Measurements from ENCODE around the gene DGKB.
"Not testable (repeated sequence)": the region's sequence is repeated elsewhere in the genome, so short reads cannot be mapped to it uniquely, and the experiment has no call there.

DGKB gene

DNA sequence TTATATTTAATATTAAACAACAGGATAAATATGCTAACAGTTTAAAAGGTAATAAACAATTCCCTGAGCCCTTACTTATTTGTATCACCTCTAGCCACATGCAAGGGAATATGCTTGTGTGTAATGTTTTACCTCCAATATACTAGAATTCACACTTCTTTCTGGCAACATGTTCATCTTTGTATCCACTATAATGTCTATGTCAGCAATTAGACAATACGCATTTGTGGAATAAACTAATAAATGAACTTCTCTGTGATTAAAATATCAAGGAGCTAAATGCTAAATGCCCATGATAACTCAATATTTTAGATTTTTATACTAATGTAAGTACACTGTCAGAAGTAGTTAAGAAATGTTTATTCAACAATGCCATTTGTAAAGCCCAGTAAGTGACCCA is 350.5 kb downstream of the DGKB start:
- DNase-seq = no peak

DNA sequence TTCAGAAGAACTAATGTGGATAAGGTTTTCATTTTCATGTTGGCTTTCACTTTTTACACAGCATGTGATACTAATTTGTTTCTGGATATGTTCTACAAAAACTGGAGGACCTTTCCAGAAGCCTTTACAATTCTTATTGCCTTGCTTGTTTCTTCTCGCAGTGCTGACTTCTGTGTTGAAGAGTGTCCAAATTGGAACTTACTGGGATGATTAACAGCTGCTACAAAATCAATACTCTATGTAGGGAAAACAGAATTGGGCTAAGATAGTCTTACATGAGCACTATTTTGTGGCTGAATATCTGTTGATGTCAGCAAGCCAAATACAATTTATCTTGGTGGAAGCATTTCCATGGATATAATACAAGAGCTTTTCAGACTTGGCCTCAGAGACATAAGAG is 351.2 kb downstream of the DGKB start:
- no peak for DNase-seq

DNA sequence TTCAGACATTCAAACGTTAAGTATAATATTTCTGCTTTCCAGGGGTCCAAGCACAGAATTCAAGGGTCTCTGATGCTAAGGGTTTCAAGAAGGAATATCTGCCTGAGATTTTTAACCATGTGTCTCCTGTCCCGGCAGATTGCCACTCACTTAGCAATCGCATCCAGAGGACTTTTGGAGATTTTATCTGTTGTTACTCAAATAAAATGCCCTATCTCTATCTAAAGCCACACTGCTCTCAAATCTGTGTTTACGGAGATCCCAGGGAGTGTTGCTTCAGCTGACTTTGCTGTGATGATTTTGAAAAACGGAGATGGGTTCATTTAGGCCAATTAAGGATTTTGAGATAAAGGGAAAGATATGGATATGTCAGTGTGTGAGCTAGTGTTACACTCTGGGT is 359.9 kb downstream of the DGKB start:
- DNase-seq = no peak

GRCh38 chr7:14521183-14521582 is 381.4 kb downstream of the DGKB start:
- DNase-seq = no peak

DNA sequence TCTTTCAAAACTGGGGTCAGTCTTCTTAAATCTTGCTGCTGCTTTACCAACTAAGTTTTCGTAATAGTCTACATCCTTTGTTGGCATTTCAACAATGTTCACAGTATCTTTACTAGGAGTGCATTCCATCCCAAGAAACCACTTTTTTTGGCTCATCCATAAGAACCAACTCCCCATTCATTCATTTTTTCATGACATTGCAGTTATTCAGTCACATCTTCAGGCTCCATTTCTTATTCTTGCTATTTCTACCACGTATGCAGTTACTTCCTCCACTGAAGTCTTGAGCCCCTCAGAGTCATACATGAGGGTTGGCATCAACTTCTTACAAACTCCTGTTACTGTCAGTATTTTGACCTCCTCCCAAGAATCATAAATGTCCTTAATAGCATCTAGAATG is 392.3 kb downstream of the DGKB start:
- no peak for DNase-seq

- DNase-seq = no peak
These were observed 394.9 kb downstream of the DGKB start for GRCh38 chr7:14507617-14508016.

DNA sequence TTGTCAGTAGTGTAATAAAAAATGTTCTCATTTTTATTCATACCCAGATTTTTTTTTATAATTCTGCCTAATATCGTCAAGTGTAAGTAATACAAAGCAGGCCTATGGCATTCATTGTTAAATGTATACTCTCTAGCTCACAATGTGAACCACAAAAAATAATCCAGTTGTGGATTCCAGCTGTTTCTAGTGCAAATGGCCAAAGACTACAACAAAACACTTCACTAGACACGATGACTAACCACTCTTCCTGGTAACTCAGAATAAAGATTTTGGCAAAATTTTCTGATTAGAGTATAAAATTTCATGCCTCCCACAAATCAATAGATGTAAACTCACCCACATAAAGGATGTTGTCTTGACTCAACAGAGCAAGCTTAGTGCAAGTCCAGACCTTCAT is 396.6 kb downstream of the DGKB start:
- no peak for DNase-seq

DNA sequence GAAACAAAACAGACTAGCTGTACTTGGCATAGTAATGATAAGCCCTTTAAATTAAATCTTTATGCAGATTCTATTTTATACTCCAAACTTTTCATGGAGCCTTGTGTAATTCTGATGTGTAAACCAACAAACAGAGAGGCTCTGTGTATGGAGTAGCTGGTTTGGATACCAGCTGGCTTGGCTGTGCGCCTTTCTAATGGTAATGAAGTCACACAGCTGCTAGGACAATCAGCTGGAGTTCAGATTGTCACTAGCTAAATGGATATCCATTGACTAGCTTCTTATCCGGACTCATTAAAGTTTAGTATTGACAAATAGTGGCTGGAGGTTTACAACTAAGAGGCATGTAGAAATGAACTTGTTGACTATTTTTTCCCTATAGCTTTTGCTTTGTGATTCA is 398.4 kb downstream of the DGKB start:
- no peak for DNase-seq

GRCh38 chr7:14503623-14504022 is 398.9 kb downstream of the DGKB start:
- DNase-seq = no peak

GRCh38 chr7:14501436-14501835 is 401.1 kb downstream of the DGKB start:
- no peak for DNase-seq

DNA sequence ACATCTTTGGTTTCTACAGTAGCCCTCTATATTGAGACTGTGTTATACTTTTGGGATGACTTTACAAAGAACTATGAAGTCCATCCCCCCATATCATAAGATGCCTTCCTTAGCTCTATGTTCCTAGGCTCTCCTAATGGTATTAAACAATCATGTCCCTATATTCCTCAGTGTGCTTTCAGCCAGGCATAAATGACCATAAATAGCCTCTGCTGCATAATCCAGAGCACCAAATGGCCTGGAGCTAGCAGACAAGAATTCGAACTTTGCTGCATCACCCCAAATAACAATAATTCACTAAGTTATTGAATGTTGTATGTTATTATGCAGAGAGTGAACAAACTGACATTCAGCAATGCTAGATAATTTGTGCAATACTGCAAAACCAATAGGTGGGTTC is 405.2 kb downstream of the DGKB start:
- DNase-seq = no peak

- no peak for DNase-seq
These were observed 406.9 kb downstream of the DGKB start for GRCh38 chr7:14495633-14496032.

DNA sequence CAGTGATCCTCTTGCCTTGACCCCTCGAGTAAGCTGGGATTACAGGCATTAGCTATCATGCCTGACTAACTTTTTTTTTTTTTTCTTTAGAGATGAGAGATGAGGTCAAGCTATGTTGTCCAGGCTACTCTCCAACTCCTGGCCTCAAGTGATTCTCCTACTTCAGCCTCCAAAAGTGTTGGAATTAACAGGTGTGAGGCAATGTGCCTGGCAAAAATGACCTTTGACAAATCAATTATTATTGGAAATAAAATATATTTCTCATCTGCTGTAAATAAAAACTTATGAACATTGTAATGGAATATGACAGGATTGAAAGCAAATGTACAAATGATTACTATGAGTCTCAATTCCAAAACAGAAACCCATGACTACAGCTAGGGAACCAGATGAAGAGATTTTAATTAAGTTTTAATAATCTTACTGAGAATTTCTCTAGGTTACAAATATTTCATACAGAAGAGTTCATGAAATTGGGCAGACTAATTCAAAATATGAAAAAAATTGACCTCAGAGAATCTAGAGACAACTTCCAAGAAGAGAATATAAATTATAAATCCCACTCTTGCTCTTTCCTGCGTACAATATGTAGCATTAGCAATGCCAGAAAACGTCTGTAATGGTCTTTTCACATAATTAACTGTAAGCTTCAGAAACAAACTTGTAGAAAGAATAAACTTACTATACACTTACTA is 414.7 kb downstream of the DGKB start:
- DNase-seq = no peak

DNA sequence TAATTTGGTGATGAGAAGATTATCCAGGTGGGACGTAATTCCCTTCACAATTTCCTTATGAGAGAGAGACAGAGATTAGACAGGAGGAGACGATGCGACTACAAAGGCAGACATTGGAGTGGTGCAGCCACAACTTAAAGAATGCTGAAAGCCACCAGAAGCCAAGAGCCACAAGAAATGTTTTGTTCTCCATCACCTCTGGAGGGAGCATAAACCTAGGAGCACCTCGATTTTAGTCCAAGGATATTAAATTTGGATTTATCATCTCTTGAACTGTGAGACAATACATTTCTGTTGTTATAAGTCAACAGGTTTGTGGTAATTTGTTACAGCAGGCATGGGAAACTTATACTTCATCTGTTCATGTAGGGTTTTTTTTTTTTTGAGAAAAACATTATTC is 418.9 kb downstream of the DGKB start:
- no peak for DNase-seq

- DNase-seq = no peak
These were observed 422.3 kb downstream of the DGKB start for GRCh38 chr7:14480281-14480680.

- DNase-seq = no peak
These were observed 423.6 kb downstream of the DGKB start for GRCh38 chr7:14478834-14479510.

GRCh38 chr7:14461716-14462115 is 440.8 kb downstream of the DGKB start:
- DNase-seq = not testable (repeated sequence)

DNA sequence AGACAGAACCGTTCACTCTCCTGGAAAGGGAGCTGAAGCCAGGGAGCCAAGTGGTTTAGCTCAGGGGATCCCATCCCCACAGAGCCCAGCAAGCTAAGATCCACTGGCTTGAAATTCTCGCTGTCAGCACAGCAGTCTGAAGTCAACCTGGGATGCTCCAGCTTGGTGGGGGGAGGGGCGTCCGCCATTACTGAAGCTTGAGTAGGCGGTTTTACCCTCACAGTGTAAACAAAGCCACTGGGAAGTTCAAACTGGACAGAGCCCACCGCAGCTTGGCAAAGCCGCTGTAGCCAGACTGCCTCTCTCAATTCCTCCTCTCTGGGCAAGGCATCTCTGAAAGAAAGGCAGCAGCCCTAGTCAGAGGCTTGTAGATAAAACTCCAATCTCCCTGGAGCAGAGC is 443.7 kb downstream of the DGKB start:
- DNase-seq = not testable (repeated sequence)

DNA sequence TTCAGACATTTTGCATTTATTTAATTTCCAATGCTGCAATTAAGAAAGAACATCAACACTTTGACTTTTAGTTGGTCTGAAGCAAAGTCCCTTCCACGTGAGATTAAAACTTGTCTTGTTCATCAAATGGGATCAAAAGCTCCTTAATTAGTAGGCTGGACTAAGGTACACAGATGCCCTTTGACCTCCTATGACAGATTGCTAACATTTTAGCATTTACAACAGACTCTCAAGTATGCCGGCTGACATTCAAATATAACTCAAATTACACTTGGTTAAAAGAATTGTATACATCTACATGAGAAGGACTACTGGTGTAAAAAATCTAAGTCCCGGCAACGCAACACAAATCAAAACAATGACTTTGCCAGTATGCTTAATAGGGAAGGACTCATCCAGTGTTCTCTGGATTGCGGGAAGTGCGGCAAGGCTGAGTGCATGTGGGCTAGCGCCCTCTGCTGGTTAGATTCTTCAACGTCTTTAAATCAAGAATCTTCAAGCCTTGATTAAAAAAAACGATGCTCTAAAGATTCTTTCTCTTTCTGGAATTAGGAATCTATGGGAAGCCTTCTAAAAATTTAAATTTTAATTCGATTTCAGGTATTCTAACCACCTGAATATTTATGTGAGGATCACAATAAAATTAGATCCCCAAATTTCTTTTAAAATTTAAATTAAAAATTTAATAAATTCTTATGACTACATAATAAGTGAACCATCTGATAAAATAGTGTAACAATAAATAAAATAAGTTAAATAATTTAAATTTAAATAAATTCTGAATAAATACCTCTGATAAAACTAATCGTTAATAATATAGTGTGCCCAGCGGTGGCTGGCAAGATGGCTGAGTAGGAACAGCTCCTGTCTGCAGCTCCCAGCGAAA is 444.7 kb downstream of the DGKB start:
- peak; percentile 49 for DNase-seq

- DNase-seq = no peak
These were observed 453.3 kb downstream of the DGKB start for GRCh38 chr7:14449291-14449690.

DNA sequence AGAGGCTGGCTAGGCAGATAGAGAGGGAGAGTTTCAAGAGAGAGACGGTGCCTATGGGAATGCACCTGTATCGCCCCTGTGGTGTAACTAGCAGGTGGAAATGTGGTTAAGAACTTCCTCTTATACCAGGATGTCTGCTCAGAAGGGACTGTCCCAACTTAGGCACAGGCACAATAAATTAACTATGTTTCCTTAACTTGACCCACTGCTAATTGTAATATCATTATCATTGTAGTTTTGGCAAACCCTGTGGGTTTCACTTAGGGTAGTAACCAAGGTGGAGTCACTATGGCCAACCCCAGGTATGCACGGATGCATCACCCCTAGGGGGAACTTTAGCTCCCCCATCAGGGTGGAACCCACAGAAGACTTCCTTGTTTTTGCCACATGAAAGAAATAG is 455.7 kb downstream of the DGKB start:
- DNase-seq = no peak

- DNase-seq = no peak
These were observed 456.3 kb downstream of the DGKB start for GRCh38 chr7:14446219-14446618.

GRCh38 chr7:14438366-14438765 is 464.2 kb downstream of the DGKB start:
- no peak for DNase-seq

DNA sequence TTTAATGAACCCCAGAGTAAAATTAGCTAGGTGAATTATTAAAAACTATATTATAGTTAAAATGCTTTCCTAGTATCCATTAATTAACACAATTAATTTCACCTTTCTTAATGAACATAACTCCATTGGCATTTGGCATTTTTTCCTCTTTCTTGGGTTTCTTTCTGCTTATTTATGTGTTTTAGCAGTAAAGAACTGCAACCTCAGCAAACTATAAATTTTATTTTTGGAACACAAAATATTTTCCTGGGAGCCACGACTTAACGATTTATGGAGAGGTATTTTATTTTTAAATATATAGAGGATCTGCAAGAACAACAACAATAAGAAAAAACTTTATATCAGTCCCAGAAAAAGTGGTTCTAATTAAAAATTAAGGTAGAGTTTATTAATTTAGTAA is 465.7 kb downstream of the DGKB start:
- DNase-seq = no peak

All from CD4-positive, alpha-beta T cell treated with Interleukin-17A for 4 hours (primary cell).